GM23338 (cell line): Measurements from ENCODE around the gene KCMF1. TPM values are rescaled to one million over a fixed set of nuclear protein-coding genes. Genes with fewer than 3 reads are reported as not detected.

Experiments used
- ATAC-seq: fragments of 200-7000 bp; cut with Tn5 transposase; 3 replicates; pipeline ENCODE4 v1.9.1; 2020
- DNase-seq: peaks from one replicate; pipeline ENCODE4 v3.0.0-alpha.2; 2015; ENCODE audit warnings: low spot score
- H2AFZ ChIP-seq: fragments of 200-600 bp; sonication (generic); 2 replicates; pipeline ENCODE4 v1.8.0; 2016; ENCODE audit warnings: antibody characterized with exemption, mild to moderate bottlenecking, moderate library complexity
- H3F3A ChIP-seq: fragments of 200-600 bp; sonication (generic); replicated peaks from 2 replicates; pipeline ENCODE4 v1.8.0; 2017; ENCODE audit warnings: antibody characterized with exemption, mixed run types, low read depth
- H3K27ac ChIP-seq: fragments of 200-600 bp; sonication (generic); 2 replicates; pipeline ENCODE4 v1.6.1; 2016; ENCODE audit warnings: low read depth
- H3K27me3 ChIP-seq: fragments of 200-600 bp; sonication (generic); 2 replicates; pipeline ENCODE4 v1.8.0; 2016; ENCODE audit warnings: mild to moderate bottlenecking, mixed run types, moderate library complexity; ENCODE audit not compliant: insufficient read depth
- H3K36me3 ChIP-seq: fragments of 200-600 bp; sonication (generic); 2 replicates; pipeline ENCODE4 v1.8.0; 2016; ENCODE audit warnings: mild to moderate bottlenecking; ENCODE audit not compliant: insufficient read depth
- H3K4me1 ChIP-seq: fragments of 200-600 bp; sonication (generic); 2 replicates; pipeline ENCODE4 v1.8.0; 2016; ENCODE audit warnings: mild to moderate bottlenecking, moderate library complexity; ENCODE audit not compliant: insufficient read depth
- H3K4me2 ChIP-seq: fragments of 200-600 bp; sonication (generic); 2 replicates; pipeline ENCODE4 v1.7.1; 2017; ENCODE audit warnings: mixed run types
- H3K4me3 ChIP-seq: fragments of 200-600 bp; sonication (generic); 2 replicates; pipeline ENCODE4 v1.6.1; 2016; ENCODE audit warnings: mixed run types
- H3K79me2 ChIP-seq: fragments of 200-600 bp; sonication (generic); replicated peaks from 2 replicates; pipeline ENCODE4 v1.8.0; 2017; ENCODE audit warnings: mild to moderate bottlenecking; ENCODE audit not compliant: insufficient read depth
- H3K9me2 ChIP-seq: fragments of 200-600 bp; sonication (generic); 2 replicates; pipeline ENCODE4 v1.8.0; 2017; ENCODE audit not compliant: insufficient read depth
- H4K20me1 ChIP-seq: fragments of 200-600 bp; sonication (generic); replicated peaks from 2 replicates; pipeline ENCODE4 v1.8.0; 2017; ENCODE audit warnings: mild to moderate bottlenecking; ENCODE audit not compliant: insufficient read depth
- H3K27ac Mint-ChIP-seq: 2 replicates; pipeline ENCODE4 v1.8.0; 2020; ENCODE audit warnings: inconsistent platforms, mild to moderate bottlenecking, moderate library complexity, mixed read lengths
- H3K27me3 Mint-ChIP-seq: 3 replicates; pipeline ENCODE4 v1.8.0; 2022; ENCODE audit warnings: low read depth, mild to moderate bottlenecking, moderate library complexity, mixed read lengths, inconsistent platforms; ENCODE audit not compliant: insufficient read depth, poor library complexity
- H3K36me3 Mint-ChIP-seq: 3 replicates; pipeline ENCODE4 v1.8.0; 2021; ENCODE audit warnings: low read depth, mild to moderate bottlenecking, inconsistent platforms, moderate library complexity, mixed read lengths
- H3K4me1 Mint-ChIP-seq: 3 replicates; pipeline ENCODE4 v1.8.0; 2020; ENCODE audit warnings: mild to moderate bottlenecking, inconsistent platforms, mixed read lengths
- H3K4me3 Mint-ChIP-seq: 3 replicates; pipeline ENCODE4 v1.8.0; 2021; ENCODE audit warnings: moderate library complexity, mild to moderate bottlenecking, inconsistent platforms, mixed read lengths
- H3K9me3 Mint-ChIP-seq: 3 replicates; pipeline ENCODE4 v1.8.0; 2020; ENCODE audit warnings: moderate library complexity, mild to moderate bottlenecking, inconsistent platforms, mixed read lengths
- ETS1 ChIP-seq: IDR thresholded peaks from 2 replicates; pipeline ENCODE4 v1.6.1; 2016; ENCODE audit warnings: antibody characterized with exemption
- EZH2 ChIP-seq: fragments of 200-600 bp; sonication (generic); IDR thresholded peaks from one replicate; pipeline ENCODE4 v1.8.0; 2017; ENCODE audit warnings: antibody characterized with exemption, mild to moderate bottlenecking, low read depth; ENCODE audit not compliant: unreplicated experiment
- EZH2phosphoT487 ChIP-seq: fragments of 200-600 bp; sonication (generic); IDR thresholded peaks from one replicate; pipeline ENCODE4 v1.8.1; 2018; ENCODE audit warnings: antibody characterized with exemption; ENCODE audit not compliant: unreplicated experiment
- JUNB ChIP-seq: IDR thresholded peaks from one replicate; pipeline ENCODE4 v1.6.1; 2016; ENCODE audit warnings: antibody characterized with exemption; ENCODE audit not compliant: unreplicated experiment
- NANOG ChIP-seq: IDR thresholded peaks from 2 replicates; pipeline ENCODE4 v1.6.1; 2016; ENCODE audit warnings: antibody characterized with exemption, borderline replicate concordance
- POLR2AphosphoS5 ChIP-seq: IDR thresholded peaks from 2 replicates; pipeline ENCODE4 v1.6.1; 2016; ENCODE audit warnings: antibody characterized with exemption, low read depth
- STAT1 ChIP-seq: IDR thresholded peaks from one replicate; pipeline ENCODE4 v1.6.1; 2016; ENCODE audit warnings: antibody characterized with exemption; ENCODE audit not compliant: unreplicated experiment
- ZNF114 ChIP-seq: fragments of 250-450 bp; sonication (Bioruptor Pico); IDR thresholded peaks from 2 replicates; pipeline ENCODE4 v1.5.0; 2020; ENCODE audit warnings: mild to moderate bottlenecking, moderate library complexity
- ZNF331 ChIP-seq: fragments of 250-450 bp; sonication (Bioruptor Pico); IDR thresholded peaks from 2 replicates; pipeline ENCODE4 v1.5.0; 2020; ENCODE audit warnings: low read depth, mild to moderate bottlenecking, moderate library complexity
- polyA plus RNA-seq: library from polyadenylated mRNA; unstranded; fragments of >200 nt; fragmentation: Nextera tagmentation; extraction: Ambion mirVana; gene quantifications from 2 replicates; pipeline ENCODE4 v1.2.1, GENCODE V29; 2016
- total RNA-seq: library from RNA; depleted of rRNA; stranded (reverse); fragments of >200 nt; shearing (Covaris generic); gene quantifications from 2 replicates; pipeline ENCODE4 v1.2.3, GENCODE V29; 2014
- TF ChIP-seq, protein P1 (sequence below): fragments of 250-450 bp; sonication (Bioruptor Pico); IDR thresholded peaks from 2 replicates; pipeline ENCODE4 v1.5.0; 2020; ENCODE audit warnings: mild to moderate bottlenecking, moderate library complexity
- TF ChIP-seq, protein P2 (sequence below), 2 experiments: fragments of 200-600 bp in 1 of 2; sonication (generic) in 1 of 2; conservative IDR thresholded peaks; 2 replicates each; pipeline versions ENCODE4 v1.5.1 to v1.6.1; 2016 to 2017; ENCODE audit warnings: antibody characterized with exemption in 2 of 2, low read depth in 2 of 2, mild to moderate bottlenecking in 2 of 2, moderate library complexity in 1 of 2

KCMF1 gene
- total and polyA plus RNA-seq, 2 experiments from 2014 or later, result 29.3 to 120 TPM

DNA sequence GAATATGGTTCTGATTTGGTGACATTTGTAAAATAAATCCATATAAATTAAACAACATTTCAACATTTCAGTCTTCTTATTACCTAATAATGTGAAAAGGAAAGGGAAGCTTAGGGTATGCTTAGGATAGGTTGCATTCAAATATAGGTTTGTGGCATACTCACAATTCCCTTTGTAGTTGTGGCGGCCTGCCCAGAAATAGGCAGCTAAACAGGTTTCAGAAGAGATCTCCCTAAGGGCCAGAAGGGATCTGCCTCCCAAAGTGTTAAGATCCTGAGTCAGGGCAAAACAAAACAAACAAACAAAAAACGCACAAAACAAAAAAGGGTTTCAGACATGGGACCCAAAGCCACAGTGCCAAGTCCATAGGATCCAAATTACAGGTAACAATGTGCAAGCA, 120.9 kb downstream of the KCMF1 start (continued):
- TF ChIP-seq, protein P1, sequence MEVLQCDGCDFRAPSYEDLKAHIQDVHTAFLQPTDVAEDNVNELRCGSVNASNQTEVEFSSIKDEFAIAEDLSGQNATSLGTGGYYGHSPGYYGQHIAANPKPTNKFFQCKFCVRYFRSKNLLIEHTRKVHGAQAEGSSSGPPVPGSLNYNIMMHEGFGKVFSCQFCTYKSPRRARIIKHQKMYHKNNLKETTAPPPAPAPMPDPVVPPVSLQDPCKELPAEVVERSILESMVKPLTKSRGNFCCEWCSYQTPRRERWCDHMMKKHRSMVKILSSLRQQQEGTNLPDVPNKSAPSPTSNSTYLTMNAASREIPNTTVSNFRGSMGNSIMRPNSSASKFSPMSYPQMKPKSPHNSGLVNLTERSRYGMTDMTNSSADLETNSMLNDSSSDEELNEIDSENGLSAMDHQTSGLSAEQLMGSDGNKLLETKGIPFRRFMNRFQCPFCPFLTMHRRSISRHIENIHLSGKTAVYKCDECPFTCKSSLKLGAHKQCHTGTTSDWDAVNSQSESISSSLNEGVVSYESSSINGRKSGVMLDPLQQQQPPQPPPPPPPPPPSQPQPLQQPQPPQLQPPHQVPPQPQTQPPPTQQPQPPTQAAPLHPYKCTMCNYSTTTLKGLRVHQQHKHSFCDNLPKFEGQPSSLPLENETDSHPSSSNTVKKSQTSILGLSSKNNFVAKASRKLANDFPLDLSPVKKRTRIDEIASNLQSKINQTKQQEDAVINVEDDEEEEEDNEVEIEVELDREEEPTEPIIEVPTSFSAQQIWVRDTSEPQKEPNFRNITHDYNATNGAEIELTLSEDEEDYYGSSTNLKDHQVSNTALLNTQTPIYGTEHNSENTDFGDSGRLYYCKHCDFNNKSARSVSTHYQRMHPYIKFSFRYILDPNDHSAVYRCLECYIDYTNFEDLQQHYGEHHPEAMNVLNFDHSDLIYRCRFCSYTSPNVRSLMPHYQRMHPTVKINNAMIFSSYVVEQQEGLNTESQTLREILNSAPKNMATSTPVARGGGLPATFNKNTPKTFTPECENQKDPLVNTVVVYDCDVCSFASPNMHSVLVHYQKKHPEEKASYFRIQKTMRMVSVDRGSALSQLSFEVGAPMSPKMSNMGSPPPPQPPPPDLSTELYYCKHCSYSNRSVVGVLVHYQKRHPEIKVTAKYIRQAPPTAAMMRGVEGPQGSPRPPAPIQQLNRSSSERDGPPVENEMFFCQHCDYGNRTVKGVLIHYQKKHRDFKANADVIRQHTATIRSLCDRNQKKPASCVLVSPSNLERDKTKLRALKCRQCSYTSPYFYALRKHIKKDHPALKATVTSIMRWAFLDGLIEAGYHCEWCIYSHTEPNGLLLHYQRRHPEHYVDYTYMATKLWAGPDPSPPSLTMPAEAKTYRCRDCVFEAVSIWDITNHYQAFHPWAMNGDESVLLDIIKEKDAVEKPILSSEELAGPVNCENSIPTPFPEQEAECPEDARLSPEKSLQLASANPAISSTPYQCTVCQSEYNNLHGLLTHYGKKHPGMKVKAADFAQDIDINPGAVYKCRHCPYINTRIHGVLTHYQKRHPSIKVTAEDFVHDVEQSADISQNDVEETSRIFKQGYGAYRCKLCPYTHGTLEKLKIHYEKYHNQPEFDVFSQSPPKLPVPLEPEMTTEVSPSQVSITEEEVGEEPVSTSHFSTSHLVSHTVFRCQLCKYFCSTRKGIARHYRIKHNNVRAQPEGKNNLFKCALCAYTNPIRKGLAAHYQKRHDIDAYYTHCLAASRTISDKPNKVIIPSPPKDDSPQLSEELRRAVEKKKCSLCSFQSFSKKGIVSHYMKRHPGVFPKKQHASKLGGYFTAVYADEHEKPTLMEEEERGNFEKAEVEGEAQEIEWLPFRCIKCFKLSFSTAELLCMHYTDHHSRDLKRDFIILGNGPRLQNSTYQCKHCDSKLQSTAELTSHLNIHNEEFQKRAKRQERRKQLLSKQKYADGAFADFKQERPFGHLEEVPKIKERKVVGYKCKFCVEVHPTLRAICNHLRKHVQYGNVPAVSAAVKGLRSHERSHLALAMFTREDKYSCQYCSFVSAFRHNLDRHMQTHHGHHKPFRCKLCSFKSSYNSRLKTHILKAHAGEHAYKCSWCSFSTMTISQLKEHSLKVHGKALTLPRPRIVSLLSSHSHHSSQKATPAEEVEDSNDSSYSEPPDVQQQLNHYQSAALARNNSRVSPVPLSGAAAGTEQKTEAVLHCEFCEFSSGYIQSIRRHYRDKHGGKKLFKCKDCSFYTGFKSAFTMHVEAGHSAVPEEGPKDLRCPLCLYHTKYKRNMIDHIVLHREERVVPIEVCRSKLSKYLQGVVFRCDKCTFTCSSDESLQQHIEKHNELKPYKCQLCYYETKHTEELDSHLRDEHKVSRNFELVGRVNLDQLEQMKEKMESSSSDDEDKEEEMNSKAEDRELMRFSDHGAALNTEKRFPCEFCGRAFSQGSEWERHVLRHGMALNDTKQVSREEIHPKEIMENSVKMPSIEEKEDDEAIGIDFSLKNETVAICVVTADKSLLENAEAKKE, result no peak
- TF ChIP-seq ZNF331 (CRISPR knock-in tag), result no peak
- no peak for TF ChIP-seq NANOG
- TF ChIP-seq EZH2, result no peak
- no peak for TF ChIP-seq POLR2AphosphoS5
- TF ChIP-seq ZNF114 (CRISPR knock-in tag), result no peak
- no peak for TF ChIP-seq STAT1
- TF ChIP-seq EZH2phosphoT487, result no peak

GRCh38 chr2:85095094-85095493, 124.1 kb downstream of the KCMF1 start:
- Mint-ChIP-seq H3K27ac (no peak overlapping the region), H3K9me3 (peaks cover 14% of the 10 kb centered on the region), H3K4me3 (no peak overlapping the region), H3K4me1 (peaks cover 10% of the 10 kb centered on the region; the same call in 2 of the 3 replicates), H3K36me3 (peaks cover 12% of the 10 kb centered on the region; the same call in 2 of the 3 replicates), H3K27me3 (peaks cover 4% of the 10 kb centered on the region)
- DNase-seq, result no peak
- Histone ChIP-seq H3K27me3 (no peaks in the 10 kb centered on the region), H3K79me2 (no peaks in the 10 kb centered on the region), H3K9me2 (no peaks in the 10 kb centered on the region), H3K4me1 (peaks cover 4% of the 10 kb centered on the region; the same call in 1 of the 2 replicates), H3K27ac (no peak overlapping the region), H3F3A (no peaks in the 10 kb centered on the region), H3K4me2 (no peak overlapping the region), H3K4me3 (no peak overlapping the region), H3K36me3 (no peaks in the 10 kb centered on the region), H2AFZ (no peak overlapping the region), H4K20me1 (no peaks in the 10 kb centered on the region)
- ATAC-seq, result no peak
- TF ChIP-seq ETS1, result no peak
- no peak for TF ChIP-seq JUNB
- TF ChIP-seq, protein P2, sequence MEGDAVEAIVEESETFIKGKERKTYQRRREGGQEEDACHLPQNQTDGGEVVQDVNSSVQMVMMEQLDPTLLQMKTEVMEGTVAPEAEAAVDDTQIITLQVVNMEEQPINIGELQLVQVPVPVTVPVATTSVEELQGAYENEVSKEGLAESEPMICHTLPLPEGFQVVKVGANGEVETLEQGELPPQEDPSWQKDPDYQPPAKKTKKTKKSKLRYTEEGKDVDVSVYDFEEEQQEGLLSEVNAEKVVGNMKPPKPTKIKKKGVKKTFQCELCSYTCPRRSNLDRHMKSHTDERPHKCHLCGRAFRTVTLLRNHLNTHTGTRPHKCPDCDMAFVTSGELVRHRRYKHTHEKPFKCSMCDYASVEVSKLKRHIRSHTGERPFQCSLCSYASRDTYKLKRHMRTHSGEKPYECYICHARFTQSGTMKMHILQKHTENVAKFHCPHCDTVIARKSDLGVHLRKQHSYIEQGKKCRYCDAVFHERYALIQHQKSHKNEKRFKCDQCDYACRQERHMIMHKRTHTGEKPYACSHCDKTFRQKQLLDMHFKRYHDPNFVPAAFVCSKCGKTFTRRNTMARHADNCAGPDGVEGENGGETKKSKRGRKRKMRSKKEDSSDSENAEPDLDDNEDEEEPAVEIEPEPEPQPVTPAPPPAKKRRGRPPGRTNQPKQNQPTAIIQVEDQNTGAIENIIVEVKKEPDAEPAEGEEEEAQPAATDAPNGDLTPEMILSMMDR (conservative IDR thresholded peaks at IDR 0.05; ENCODE audit: low read depth in 2 of 2), result no peak
- TF ChIP-seq ZNF331 (CRISPR knock-in tag), result no peak
- no peak for TF ChIP-seq NANOG
- TF ChIP-seq STAT1, result no peak
